T47D (cell line): ENCODE data around the gene IFI27L1.

ENCODE experiments used
- DNase-seq, 2 experiments: peaks; one replicate each; pipeline versions ENCODE4 v3.0.0 to v3.0.0-alpha.2; 2011 to 2012; ENCODE audit warnings: low read depth in 1 of 2, low spot score in 1 of 2
- JUND ChIP-seq: IDR thresholded peaks from 2 replicates; pipeline ENCODE4 v1.6.1; 2012; ENCODE audit warnings: low read depth
- in situ Hi-C: cut with HindIII; loops from 2 replicates; pipeline ENCODE4 v1.10.0; 2016; ENCODE audit warnings: low sequenced_read_pairs, low pct_unique_long_range_greater_than_20kb

Gene IFI27L1

DNA sequence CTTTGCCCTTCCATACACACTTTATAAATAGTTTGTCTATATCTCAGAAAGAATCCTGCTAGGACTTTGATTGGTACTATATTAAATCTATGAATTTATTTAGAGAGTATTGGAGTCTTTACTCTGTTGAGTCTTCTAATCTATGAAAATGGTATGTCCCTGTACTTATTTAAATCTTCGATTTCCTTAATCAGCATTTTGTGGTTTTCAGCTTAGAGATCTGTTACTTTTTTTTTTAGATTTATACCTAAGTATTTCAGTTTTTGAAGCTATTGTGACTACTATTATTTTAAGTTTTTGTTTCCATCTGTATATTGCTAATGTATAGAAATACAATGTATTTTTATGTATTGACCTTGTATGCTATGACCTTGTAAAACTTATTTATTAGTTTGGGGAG is 61.7 kb downstream of the IFI27L1 start:
- no peak for DNase-seq
- in situ Hi-C loops: no loop called here
- no peak for TF ChIP-seq JUND

DNA sequence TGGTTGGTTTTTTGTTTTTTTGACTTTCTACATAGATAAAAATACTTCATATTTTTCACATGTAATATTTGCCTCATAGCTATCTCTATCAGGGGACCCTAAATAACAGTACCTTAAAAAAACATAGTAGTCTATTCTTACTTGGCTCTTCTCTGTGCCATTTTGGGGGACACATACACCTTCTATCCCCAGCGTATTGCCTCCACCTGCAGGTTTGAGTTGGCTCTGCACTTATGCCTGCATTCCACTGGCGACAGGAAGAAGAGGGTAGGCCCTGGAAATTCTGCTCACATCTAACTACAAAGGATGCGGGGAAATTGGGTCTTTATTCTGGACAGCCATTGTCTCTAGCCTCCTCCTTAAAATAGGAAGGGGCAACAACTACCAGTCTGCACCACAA is 62.1 kb downstream of the IFI27L1 start:
- TF ChIP-seq JUND: no peak
- in situ Hi-C loops: no loop called here
- peak in 1 of 2 experiments; percentile 46 for DNase-seq

DNA sequence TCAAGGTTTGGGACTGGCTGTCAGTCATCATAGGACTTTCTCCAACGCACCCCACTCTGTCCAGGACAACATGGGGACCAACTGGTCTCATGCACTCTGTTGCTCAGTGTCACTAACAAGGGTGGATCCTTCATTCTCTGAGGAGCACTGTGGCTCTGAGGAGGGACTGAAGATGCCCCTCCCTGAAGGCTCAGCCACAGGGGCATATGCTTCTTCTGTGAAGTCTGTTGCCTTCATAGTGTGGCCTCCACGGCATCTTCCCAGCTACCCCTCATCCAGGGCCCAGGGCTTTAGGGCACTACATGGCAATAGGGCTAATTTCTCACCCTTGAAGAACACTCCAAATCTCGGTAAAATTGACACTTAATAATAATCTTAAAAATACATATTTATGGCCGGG is 62.6 kb downstream of the IFI27L1 start:
- in situ Hi-C loops: no loop called here
- no peak for TF ChIP-seq JUND
- DNase-seq: no peak

DNA sequence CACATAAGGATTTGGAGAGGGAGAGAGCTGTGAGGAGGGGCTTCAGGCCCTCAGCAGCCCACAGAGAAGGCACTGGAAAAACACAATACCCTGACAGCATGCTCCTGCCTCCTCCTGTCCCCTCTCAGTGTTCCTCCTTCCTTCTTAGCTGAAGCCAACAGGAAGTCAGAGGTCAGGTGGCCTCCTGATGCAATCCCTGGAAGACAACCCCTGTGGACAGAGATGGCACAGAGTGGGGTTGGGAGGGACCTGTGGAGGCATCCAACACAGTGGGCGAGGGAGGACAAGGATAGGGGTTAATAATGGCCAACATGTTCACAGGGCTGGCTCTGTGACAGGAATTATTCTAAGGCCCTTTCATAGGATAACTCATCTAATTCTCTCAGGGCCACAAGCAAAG is 63.7 kb downstream of the IFI27L1 start:
- TF ChIP-seq JUND: no peak
- DNase-seq: peak in 1 of 2 experiments; percentile 30
- in situ Hi-C loops: no loop called here

DNA sequence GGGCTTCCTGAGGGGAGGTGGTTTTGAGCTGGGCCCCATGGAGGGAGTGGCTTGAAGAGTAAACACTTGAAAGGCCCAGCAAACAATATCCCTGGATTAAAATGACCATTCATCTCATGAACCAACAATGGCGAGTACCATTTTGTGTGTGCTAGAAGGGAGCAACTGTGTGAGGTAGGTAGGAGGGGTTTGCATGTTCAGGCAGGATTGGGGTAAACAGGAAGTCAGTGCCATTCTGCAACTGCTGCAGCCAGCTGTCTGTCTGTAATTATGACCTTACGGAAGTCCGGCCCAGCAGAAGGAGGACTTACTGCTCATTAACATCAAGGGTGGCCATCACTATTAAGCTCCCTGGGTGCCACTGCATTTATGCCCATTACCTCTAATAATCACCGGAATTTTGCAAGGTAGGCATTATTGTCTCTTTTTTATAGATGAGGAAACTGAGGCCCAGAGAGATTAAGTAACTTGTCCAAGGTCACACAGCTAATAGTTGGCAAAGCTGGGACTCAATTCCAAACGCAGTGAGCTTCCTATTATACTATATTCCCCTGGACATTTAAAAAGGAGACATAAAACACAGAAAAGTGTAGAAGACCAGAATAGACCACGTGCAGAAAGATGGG is 64.9 kb downstream of the IFI27L1 start:
- DNase-seq: peak in 1 of 2 experiments; percentile 49
- in situ Hi-C loops: no loop called here
- TF ChIP-seq JUND: no peak
